Activated CD4-positive, alpha-beta T cell treated with anti-CD3 and anti-CD28 coated beads, Interleukin-2, amount 10 ng/mL, durations not matched to agents 7 days and 5 days (primary cell): Measurements from ENCODE around the gene GLS. TPM values are rescaled to one million over a fixed set of nuclear protein-coding genes. Genes with fewer than 3 reads are reported as not detected.

Experiments
- CTCF ChIA-PET: fragments of 350-600 bp; sonication (Branson Sonifier 250); formaldehyde crosslinking; loops from one replicate; lab custom pipeline; 2021; ENCODE audit warnings: antibody characterized with exemption; lab: Charles Lee
- POLR2A ChIA-PET: fragments of 350-600 bp; sonication (Branson Sonifier 250); formaldehyde crosslinking; loops from one replicate; lab custom pipeline; 2021; ENCODE audit warnings: antibody characterized with exemption; lab: Charles Lee
- DNase-seq: peaks from one replicate; pipeline ENCODE4 v3.0.0-alpha.2; 2020
- H3K27ac Mint-ChIP-seq: one replicate; pipeline ENCODE4 v1.8.0; 2021; ENCODE audit warnings: mild to moderate bottlenecking, moderate library complexity, mixed read lengths
- H3K27me3 Mint-ChIP-seq: one replicate; pipeline ENCODE4 v1.8.0; 2021; ENCODE audit warnings: mixed read lengths
- H3K36me3 Mint-ChIP-seq: one replicate; pipeline ENCODE4 v1.8.0; 2021; ENCODE audit warnings: low read depth, mixed read lengths
- H3K4me1 Mint-ChIP-seq: one replicate; pipeline ENCODE4 v1.8.0; 2021; ENCODE audit warnings: mixed read lengths
- H3K4me3 Mint-ChIP-seq: one replicate; pipeline ENCODE4 v1.8.0; 2021; ENCODE audit warnings: mild to moderate bottlenecking, moderate library complexity, mixed read lengths
- H3K9me3 Mint-ChIP-seq: one replicate; pipeline ENCODE4 v1.8.0; 2021; ENCODE audit warnings: mixed read lengths
- total RNA-seq, 2 experiments: library from RNA; stranded (reverse); gene quantifications; one replicate each; pipeline ENCODE4 v1.2.3, GENCODE V29; 2021

Gene GLS
- total RNA-seq, 2 experiments from 2014 or later: 142 to 155 TPM

GRCh38 chr2:190891889-190892288 lies 11.3 kb downstream of the GLS start:
- Mint-ChIP-seq H3K9me3 (no peaks in the 10 kb centered on the region), H3K27ac (no peak overlapping the region), H3K36me3 (peaks cover 31% of the 10 kb centered on the region), H3K4me3 (no peak overlapping the region), H3K4me1 (peaks cover 57% of the 10 kb centered on the region), H3K27me3 (no peaks in the 10 kb centered on the region)
- ChIA-PET POLR2A (no interaction called here), CTCF (interaction anchor here (3.0 kb wide), 1 partner anchor 41 kb away, joined by 9 read pairs; no protein-coding TSS in a partner anchor)
- DNase-seq: no peak

- ChIA-PET POLR2A (no interaction called here), CTCF (interaction anchor here (0.6 to 3.0 kb wide), 5 partner anchors 9 to 45 kb away, joined by 3 to 9 read pairs (median 3); no protein-coding TSS in a partner anchor)
- Mint-ChIP-seq H3K36me3 (peaks cover 34% of the 10 kb centered on the region), H3K9me3 (no peaks in the 10 kb centered on the region), H3K4me1 (peaks cover 47% of the 10 kb centered on the region), H3K27ac (no peak overlapping the region), H3K4me3 (no peak overlapping the region), H3K27me3 (no peaks in the 10 kb centered on the region)
- no peak for DNase-seq
These were observed 12.5 kb downstream of the GLS start for GRCh38 chr2:190893157-190893556.

- no peaks in the 10 kb centered on the region for H3K27me3 Mint-ChIP-seq
- H3K27ac Mint-ChIP-seq: peak overlapping the region; percentile 23
- DNase-seq: no peak
- H3K4me3 Mint-ChIP-seq: no peak overlapping the region
- no peaks in the 10 kb centered on the region for H3K9me3 Mint-ChIP-seq
- H3K36me3 Mint-ChIP-seq: peaks cover 24% of the 10 kb centered on the region
- ChIA-PET CTCF (no interaction called here), POLR2A (no interaction called here)
- H3K4me1 Mint-ChIP-seq: peaks cover 27% of the 10 kb centered on the region
These were observed 15.9 kb downstream of the GLS start for GRCh38 chr2:190896477-190896876.

- ChIA-PET CTCF (interaction anchor here (0.5 to 1.0 kb wide), 6 partner anchors 11 to 104 kb away, joined by 3 to 5 read pairs (median 3); no protein-coding TSS in a partner anchor), POLR2A (no interaction called here)
- Mint-ChIP-seq H3K4me1 (peaks cover 8% of the 10 kb centered on the region), H3K27ac (no peak overlapping the region), H3K27me3 (no peaks in the 10 kb centered on the region), H3K9me3 (no peaks in the 10 kb centered on the region), H3K4me3 (no peak overlapping the region), H3K36me3 (peaks cover 41% of the 10 kb centered on the region)
- no peak for DNase-seq
These were observed 23.3 kb downstream of the GLS start for GRCh38 chr2:190903693-190904450.

GRCh38 chr2:190904640-190905261 lies 24.1 kb downstream of the GLS start:
- no peaks in the 10 kb centered on the region for H3K27me3 Mint-ChIP-seq
- DNase-seq: no peak
- CTCF ChIA-PET: interaction anchor here (0.6 kb wide), 1 partner anchor 103 kb away, joined by 3 read pairs; no protein-coding TSS in a partner anchor
- POLR2A ChIA-PET: no interaction called here
- H3K27ac Mint-ChIP-seq: peak overlapping the region; percentile 1
- peaks cover 10% of the 10 kb centered on the region for H3K4me1 Mint-ChIP-seq
- H3K36me3 Mint-ChIP-seq: peaks cover 41% of the 10 kb centered on the region
- H3K9me3 Mint-ChIP-seq: no peaks in the 10 kb centered on the region
- H3K4me3 Mint-ChIP-seq: no peak overlapping the region

GRCh38 chr2:190908532-190908931 lies 27.9 kb downstream of the GLS start:
- no peaks in the 10 kb centered on the region for H3K9me3 Mint-ChIP-seq
- H3K27me3 Mint-ChIP-seq: no peaks in the 10 kb centered on the region
- H3K4me3 Mint-ChIP-seq: no peak overlapping the region
- ChIA-PET CTCF (no interaction called here), POLR2A (no interaction called here)
- H3K4me1 Mint-ChIP-seq: peaks cover 20% of the 10 kb centered on the region
- H3K36me3 Mint-ChIP-seq: peaks cover 44% of the 10 kb centered on the region
- DNase-seq: no peak
- H3K27ac Mint-ChIP-seq: no peak overlapping the region

- H3K27me3 Mint-ChIP-seq: no peaks in the 10 kb centered on the region
- no peaks in the 10 kb centered on the region for H3K9me3 Mint-ChIP-seq
- peaks cover 18% of the 10 kb centered on the region for H3K4me1 Mint-ChIP-seq
- POLR2A ChIA-PET: no interaction called here
- no peak overlapping the region for H3K4me3 Mint-ChIP-seq
- no peak for DNase-seq
- CTCF ChIA-PET: no interaction called here
- H3K27ac Mint-ChIP-seq: no peak overlapping the region
- peaks cover 39% of the 10 kb centered on the region for H3K36me3 Mint-ChIP-seq
These were observed 29.1 kb downstream of the GLS start for GRCh38 chr2:190909680-190910079.

GRCh38 chr2:190910341-190911136 lies 29.9 kb downstream of the GLS start:
- Mint-ChIP-seq H3K4me1 (peaks cover 19% of the 10 kb centered on the region), H3K36me3 (peaks cover 38% of the 10 kb centered on the region), H3K27ac (no peak overlapping the region), H3K9me3 (no peaks in the 10 kb centered on the region), H3K27me3 (no peaks in the 10 kb centered on the region), H3K4me3 (no peak overlapping the region)
- ChIA-PET CTCF (no interaction called here), POLR2A (no interaction called here)
- no peak for DNase-seq

GRCh38 chr2:190911813-190912212 lies 31.2 kb downstream of the GLS start:
- Mint-ChIP-seq H3K36me3 (peaks cover 44% of the 10 kb centered on the region), H3K4me3 (no peak overlapping the region), H3K27ac (no peak overlapping the region), H3K4me1 (peaks cover 30% of the 10 kb centered on the region), H3K27me3 (no peaks in the 10 kb centered on the region), H3K9me3 (no peaks in the 10 kb centered on the region)
- POLR2A ChIA-PET: interaction anchor here (0.6 kb wide), 1 partner anchor 30 kb away, joined by 3 read pairs; no protein-coding TSS in a partner anchor
- CTCF ChIA-PET: interaction anchor here (1.3 kb wide), 1 partner anchor 72 kb away, joined by 3 read pairs; no protein-coding TSS in a partner anchor
- DNase-seq: no peak

- Mint-ChIP-seq H3K27ac (no peak overlapping the region), H3K36me3 (peaks cover 48% of the 10 kb centered on the region), H3K9me3 (no peaks in the 10 kb centered on the region), H3K4me3 (no peak overlapping the region), H3K27me3 (no peaks in the 10 kb centered on the region), H3K4me1 (peaks cover 39% of the 10 kb centered on the region)
- POLR2A ChIA-PET: no interaction called here
- CTCF ChIA-PET: interaction anchor here (0.7 to 0.9 kb wide), 2 partner anchors 63 to 92 kb away, joined by 3 read pairs; no protein-coding TSS in a partner anchor
- no peak for DNase-seq
These were observed 32.1 kb downstream of the GLS start for GRCh38 chr2:190912726-190913125.

- H3K9me3 Mint-ChIP-seq: no peaks in the 10 kb centered on the region
- no peak for DNase-seq
- ChIA-PET CTCF (interaction anchor here (0.8 to 0.9 kb wide), 2 partner anchors 25 to 64 kb away, joined by 3 read pairs; no protein-coding TSS in a partner anchor), POLR2A (no interaction called here)
- H3K4me1 Mint-ChIP-seq: peaks cover 44% of the 10 kb centered on the region
- no peak overlapping the region for H3K4me3 Mint-ChIP-seq
- H3K27ac Mint-ChIP-seq: no peak overlapping the region
- H3K36me3 Mint-ChIP-seq: peaks cover 55% of the 10 kb centered on the region
- H3K27me3 Mint-ChIP-seq: no peaks in the 10 kb centered on the region
These were observed 33.1 kb downstream of the GLS start for GRCh38 chr2:190913725-190914124.

- Mint-ChIP-seq H3K27ac (no peak overlapping the region), H3K4me1 (peaks cover 36% of the 10 kb centered on the region)
These were observed 36.2 kb downstream of the GLS start for GRCh38 chr2:190916829-190917228.

More at GRCh38 chr2:190916829-190917228, 36.2 kb downstream of the GLS start:
- H3K36me3 Mint-ChIP-seq: peaks cover 56% of the 10 kb centered on the region
- H3K9me3 Mint-ChIP-seq: no peaks in the 10 kb centered on the region
- CTCF ChIA-PET: no interaction called here
- H3K27me3 Mint-ChIP-seq: no peaks in the 10 kb centered on the region
- H3K4me3 Mint-ChIP-seq: no peak overlapping the region
- peak; percentile 54 for DNase-seq
- POLR2A ChIA-PET: no interaction called here
